Tibial nerve (tissue), 4 donors: ENCODE measurements around the gene MT1E.

Experiments
- EP300 ChIP-seq, 2 donors: sonication (generic); formaldehyde crosslinking; IDR thresholded peaks; one replicate each; pipeline ENCODE4 v1.6.1; 2017; ENCODE audit warnings: antibody characterized with exemption in 2 of 2, mild to moderate bottlenecking in 1 of 2
- POLR2A ChIP-seq, 2 donors: fragments of 450-650 bp; IDR thresholded peaks; one replicate each; pipeline ENCODE4 v1.6.1; 2017; ENCODE audit warnings: antibody characterized with exemption in 2 of 2, mild to moderate bottlenecking in 2 of 2, moderate library complexity in 2 of 2
- TF ChIP-seq, protein P1 (sequence below), 5 experiments: fragments of 200-600 bp in 3 of 5; fragments of 450-650 bp in 2 of 5; sonication (generic) in 3 of 5; IDR thresholded peaks; one replicate each; pipeline ENCODE4 v1.5.1; 2016 to 2019; ENCODE audit warnings: antibody characterized with exemption in 5 of 5, mild to moderate bottlenecking in 3 of 5, moderate library complexity in 2 of 5

DNA sequence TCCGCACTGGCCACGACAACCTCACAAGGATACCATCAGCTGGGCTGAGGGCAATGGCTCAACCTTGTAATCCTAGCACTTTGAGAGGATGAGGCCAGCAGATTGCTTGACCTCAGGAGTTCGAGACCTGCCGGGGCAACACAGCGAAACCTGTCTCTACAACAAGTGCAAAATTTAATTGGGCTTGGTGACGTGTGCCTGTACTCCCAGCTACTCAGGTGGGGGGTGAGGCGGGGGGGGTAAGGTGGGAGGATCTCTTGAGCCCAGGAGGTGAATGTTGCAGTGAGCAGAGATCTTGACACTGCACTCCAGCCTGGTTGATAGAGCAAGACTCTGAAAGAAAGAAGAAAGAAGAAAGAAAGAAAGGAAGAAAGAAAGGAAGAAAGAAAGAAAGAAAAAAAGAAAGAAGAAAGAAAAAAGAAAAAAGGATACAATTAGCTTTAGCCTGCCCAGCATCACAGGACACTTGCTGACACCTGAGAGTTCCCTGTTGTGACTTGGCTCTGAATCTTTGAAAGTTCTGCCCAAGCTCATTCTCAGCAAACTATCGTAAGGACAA lies 5.2 kb upstream of the MT1E start:
- no peak for TF ChIP-seq EP300 (IDR thresholded peaks at IDR 0.05)
- TF ChIP-seq, protein P1, sequence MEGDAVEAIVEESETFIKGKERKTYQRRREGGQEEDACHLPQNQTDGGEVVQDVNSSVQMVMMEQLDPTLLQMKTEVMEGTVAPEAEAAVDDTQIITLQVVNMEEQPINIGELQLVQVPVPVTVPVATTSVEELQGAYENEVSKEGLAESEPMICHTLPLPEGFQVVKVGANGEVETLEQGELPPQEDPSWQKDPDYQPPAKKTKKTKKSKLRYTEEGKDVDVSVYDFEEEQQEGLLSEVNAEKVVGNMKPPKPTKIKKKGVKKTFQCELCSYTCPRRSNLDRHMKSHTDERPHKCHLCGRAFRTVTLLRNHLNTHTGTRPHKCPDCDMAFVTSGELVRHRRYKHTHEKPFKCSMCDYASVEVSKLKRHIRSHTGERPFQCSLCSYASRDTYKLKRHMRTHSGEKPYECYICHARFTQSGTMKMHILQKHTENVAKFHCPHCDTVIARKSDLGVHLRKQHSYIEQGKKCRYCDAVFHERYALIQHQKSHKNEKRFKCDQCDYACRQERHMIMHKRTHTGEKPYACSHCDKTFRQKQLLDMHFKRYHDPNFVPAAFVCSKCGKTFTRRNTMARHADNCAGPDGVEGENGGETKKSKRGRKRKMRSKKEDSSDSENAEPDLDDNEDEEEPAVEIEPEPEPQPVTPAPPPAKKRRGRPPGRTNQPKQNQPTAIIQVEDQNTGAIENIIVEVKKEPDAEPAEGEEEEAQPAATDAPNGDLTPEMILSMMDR (IDR thresholded peaks at IDR 0.05), result no peak
- TF ChIP-seq POLR2A (IDR thresholded peaks at IDR 0.05), result no peak
